OCI-LY3 (cell line): ENCODE data around the gene PARS2.

Source experiments
- H2AFZ ChIP-seq: fragments of 200-600, 300-600 bp; shearing (Covaris generic); 2 replicates; pipeline ENCODE4 v1.6.0; 2014; ENCODE audit warnings: antibody characterized with exemption, low read depth, low read length
- H3K27ac ChIP-seq: fragments of 200-600, 300-600 bp; sonication (generic); 2 replicates; pipeline ENCODE4 v1.5.1; 2014; ENCODE audit warnings: mild to moderate bottlenecking, low read length, moderate library complexity, mixed read lengths
- H3K27me3 ChIP-seq: fragments of 200-600, 300-600 bp; sonication (generic); 2 replicates; pipeline ENCODE4 v1.6.1; 2014; ENCODE audit warnings: low read depth, low read length, mixed read lengths
- H3K36me3 ChIP-seq: fragments of 200-600, 300-600 bp; sonication (generic); replicated peaks from 2 replicates; pipeline ENCODE3; 2014; ENCODE audit warnings: low read depth, low read length, mixed read lengths
- H3K4me1 ChIP-seq: fragments of 300-600, 200-600 bp; sonication (generic); 2 replicates; pipeline ENCODE4 v1.6.1; 2014; ENCODE audit warnings: low read length, mixed read lengths
- H3K4me2 ChIP-seq: fragments of 200-600, 300-600 bp; sonication (generic); 2 replicates; pipeline ENCODE4 v1.6.1; 2014; ENCODE audit warnings: low read length, mixed read lengths
- H3K4me3 ChIP-seq: fragments of 300-600, 200-600 bp; sonication (generic); 2 replicates; pipeline ENCODE4 v1.5.1; 2014; ENCODE audit warnings: antibody characterized with exemption, mild to moderate bottlenecking, low read length, moderate library complexity
- H3K79me2 ChIP-seq: fragments of 300-600, 200-600 bp; shearing (Covaris generic); 2 replicates; pipeline ENCODE4 v1.6.1; 2014; ENCODE audit warnings: mild to moderate bottlenecking, low read length, mixed read lengths
- H3K9ac ChIP-seq: fragments of 300-600, 200-600 bp; shearing (Covaris generic); 2 replicates; pipeline ENCODE4 v1.6.0; 2014; ENCODE audit warnings: mild to moderate bottlenecking, low read length, moderate library complexity
- H3K9me3 ChIP-seq: fragments of 200-600, 300-600 bp; shearing (Covaris generic); 2 replicates; pipeline ENCODE4 v1.6.1; 2014; ENCODE audit warnings: low read length, mixed read lengths; ENCODE audit not compliant: insufficient read depth
- H4K20me1 ChIP-seq: fragments of 200-600, 300-600 bp; sonication (generic); 2 replicates; pipeline ENCODE4 v1.6.1; 2016; ENCODE audit warnings: low read length, mixed read lengths; ENCODE audit not compliant: insufficient read depth
- CTCF ChIP-seq: fragments of 200-600, 300-600 bp; sonication (generic); IDR thresholded peaks from 2 replicates; pipeline ENCODE4 v1.5.1; 2014; ENCODE audit warnings: antibody characterized with exemption, low read length, low read depth
- EZH2phosphoT487 ChIP-seq: fragments of 200-600 bp; shearing (Covaris generic); IDR thresholded peaks from 2 replicates; pipeline ENCODE4 v1.6.1; 2018; ENCODE audit warnings: antibody characterized with exemption, mixed run types, low read depth

Gene PARS2

GRCh38 chr1:54754045-54754444 lies 10.3 kb downstream of the PARS2 start:
- Histone ChIP-seq H2AFZ (no peak overlapping the region), H3K36me3 (no peaks in the 10 kb centered on the region), H3K9ac (no peak overlapping the region), H4K20me1 (no peaks in the 10 kb centered on the region), H3K4me2 (no peak overlapping the region), H3K9me3 (no peaks in the 10 kb centered on the region), H3K4me1 (no peaks in the 10 kb centered on the region), H3K4me3 (no peak overlapping the region), H3K27ac (no peak overlapping the region), H3K27me3 (no peaks in the 10 kb centered on the region), H3K79me2 (no peaks in the 10 kb centered on the region)
- TF ChIP-seq EZH2phosphoT487 (no peak), CTCF (no peak)

GRCh38 chr1:54751426-54751825 lies 12.9 kb downstream of the PARS2 start:
- Histone ChIP-seq H3K4me2 (no peak overlapping the region), H3K4me1 (no peaks in the 10 kb centered on the region), H3K79me2 (no peaks in the 10 kb centered on the region), H3K9me3 (no peaks in the 10 kb centered on the region), H3K36me3 (no peaks in the 10 kb centered on the region), H3K27ac (no peak overlapping the region), H3K27me3 (no peaks in the 10 kb centered on the region), H3K4me3 (no peak overlapping the region), H3K9ac (no peak overlapping the region), H4K20me1 (no peaks in the 10 kb centered on the region), H2AFZ (no peak overlapping the region)
- TF ChIP-seq EZH2phosphoT487 (no peak), CTCF (no peak)

GRCh38 chr1:54750596-54750995 lies 13.7 kb downstream of the PARS2 start:
- Histone ChIP-seq H3K79me2 (no peaks in the 10 kb centered on the region), H3K4me3 (no peak overlapping the region), H3K9ac (no peak overlapping the region), H3K4me2 (no peak overlapping the region), H3K9me3 (no peaks in the 10 kb centered on the region), H3K27ac (no peak overlapping the region), H2AFZ (no peak overlapping the region), H3K4me1 (no peaks in the 10 kb centered on the region), H3K36me3 (no peaks in the 10 kb centered on the region), H3K27me3 (no peaks in the 10 kb centered on the region), H4K20me1 (no peaks in the 10 kb centered on the region)
- TF ChIP-seq CTCF (no peak), EZH2phosphoT487 (no peak)

GRCh38 chr1:54748094-54748835 lies 16.1 kb downstream of the PARS2 start:
- H3K27ac ChIP-seq = no peak overlapping the region
- H3K9me3 ChIP-seq = no peaks in the 10 kb centered on the region
- H3K27me3 ChIP-seq = no peaks in the 10 kb centered on the region
- H3K4me2 ChIP-seq = no peak overlapping the region
- no peak for TF ChIP-seq CTCF
- no peak for TF ChIP-seq EZH2phosphoT487
- no peaks in the 10 kb centered on the region for H4K20me1 ChIP-seq
- no peaks in the 10 kb centered on the region for H3K79me2 ChIP-seq
- H3K9ac ChIP-seq = no peak overlapping the region
- no peaks in the 10 kb centered on the region for H3K36me3 ChIP-seq
- no peaks in the 10 kb centered on the region for H3K4me1 ChIP-seq
- no peak overlapping the region for H2AFZ ChIP-seq
- no peak overlapping the region for H3K4me3 ChIP-seq
